ENCODE results near the gene DDO. TPM values are rescaled to one million over a fixed set of nuclear protein-coding genes. Genes with fewer than 3 reads are reported as not detected.

The DDO gene
- total RNA-seq, 2 experiments from 2014 or later = not detected

DNA sequence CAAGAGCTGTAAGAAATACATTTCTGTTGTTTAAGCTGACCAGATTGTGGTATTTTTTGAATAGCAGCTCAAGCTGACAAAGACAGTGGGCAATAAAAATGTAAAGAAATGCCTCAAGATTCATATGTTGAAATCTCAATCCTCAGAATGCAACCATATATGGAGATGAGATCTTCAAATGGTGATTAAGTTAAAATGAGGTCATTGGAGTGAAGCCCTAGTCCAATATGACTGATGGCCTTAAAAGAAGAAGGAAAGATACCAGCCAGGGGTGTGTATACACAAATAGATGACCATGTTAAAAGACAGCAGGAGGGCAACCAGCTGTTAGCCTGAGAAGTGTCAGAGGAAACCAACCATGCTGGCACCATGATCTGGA lies 7.1 kb upstream of the DDO start:
- no peak overlapping the region for H3K4me3 Mint-ChIP-seq
- ChIA-PET POLR2A (no interaction called here), CTCF (no interaction called here)
- Histone ChIP-seq H3K4me1 (ENCODE audit: insufficient read depth, low read length) (no peaks in the 10 kb centered on the region), H3K9me3 (ENCODE audit: control insufficient read depth in 1 of 2, insufficient read depth in 1 of 2, low read length in 2 of 2) (peaks cover 0 to 4% of the 10 kb centered on the region in 2 experiments), H3K36me3 (ENCODE audit: insufficient read depth, low read length) (no peaks in the 10 kb centered on the region), H3K4me3 (ENCODE audit: low read length) (no peak overlapping the region), H3K27me3 (ENCODE audit: control insufficient read depth in 1 of 2, insufficient read depth in 2 of 2, low read length in 2 of 2) (peaks cover 0 to 6% of the 10 kb centered on the region in 2 experiments), H3K27ac (ENCODE audit: low read depth in 1 of 2, low read length in 2 of 2) (no peak overlapping the region)
- H3K27ac Mint-ChIP-seq = no peak overlapping the region
- no peaks in the 10 kb centered on the region for H3K36me3 Mint-ChIP-seq (ENCODE audit: low read depth)
- ATAC-seq (ENCODE audit: poor library complexity) (no peak), DNase-seq (no peak)
- H3K9me3 Mint-ChIP-seq = peaks cover 5% of the 10 kb centered on the region
- H3K27me3 Mint-ChIP-seq = peaks cover 55% of the 10 kb centered on the region
- intact Hi-C loops (cut with DNase I, micrococcal nuclease) = no loop called here
- no peaks in the 10 kb centered on the region for H3K4me1 Mint-ChIP-seq (ENCODE audit: low read depth)
- TF ChIP-seq, protein P1, sequence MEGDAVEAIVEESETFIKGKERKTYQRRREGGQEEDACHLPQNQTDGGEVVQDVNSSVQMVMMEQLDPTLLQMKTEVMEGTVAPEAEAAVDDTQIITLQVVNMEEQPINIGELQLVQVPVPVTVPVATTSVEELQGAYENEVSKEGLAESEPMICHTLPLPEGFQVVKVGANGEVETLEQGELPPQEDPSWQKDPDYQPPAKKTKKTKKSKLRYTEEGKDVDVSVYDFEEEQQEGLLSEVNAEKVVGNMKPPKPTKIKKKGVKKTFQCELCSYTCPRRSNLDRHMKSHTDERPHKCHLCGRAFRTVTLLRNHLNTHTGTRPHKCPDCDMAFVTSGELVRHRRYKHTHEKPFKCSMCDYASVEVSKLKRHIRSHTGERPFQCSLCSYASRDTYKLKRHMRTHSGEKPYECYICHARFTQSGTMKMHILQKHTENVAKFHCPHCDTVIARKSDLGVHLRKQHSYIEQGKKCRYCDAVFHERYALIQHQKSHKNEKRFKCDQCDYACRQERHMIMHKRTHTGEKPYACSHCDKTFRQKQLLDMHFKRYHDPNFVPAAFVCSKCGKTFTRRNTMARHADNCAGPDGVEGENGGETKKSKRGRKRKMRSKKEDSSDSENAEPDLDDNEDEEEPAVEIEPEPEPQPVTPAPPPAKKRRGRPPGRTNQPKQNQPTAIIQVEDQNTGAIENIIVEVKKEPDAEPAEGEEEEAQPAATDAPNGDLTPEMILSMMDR (IDR thresholded peaks at IDR 0.05) = no peak

DNA sequence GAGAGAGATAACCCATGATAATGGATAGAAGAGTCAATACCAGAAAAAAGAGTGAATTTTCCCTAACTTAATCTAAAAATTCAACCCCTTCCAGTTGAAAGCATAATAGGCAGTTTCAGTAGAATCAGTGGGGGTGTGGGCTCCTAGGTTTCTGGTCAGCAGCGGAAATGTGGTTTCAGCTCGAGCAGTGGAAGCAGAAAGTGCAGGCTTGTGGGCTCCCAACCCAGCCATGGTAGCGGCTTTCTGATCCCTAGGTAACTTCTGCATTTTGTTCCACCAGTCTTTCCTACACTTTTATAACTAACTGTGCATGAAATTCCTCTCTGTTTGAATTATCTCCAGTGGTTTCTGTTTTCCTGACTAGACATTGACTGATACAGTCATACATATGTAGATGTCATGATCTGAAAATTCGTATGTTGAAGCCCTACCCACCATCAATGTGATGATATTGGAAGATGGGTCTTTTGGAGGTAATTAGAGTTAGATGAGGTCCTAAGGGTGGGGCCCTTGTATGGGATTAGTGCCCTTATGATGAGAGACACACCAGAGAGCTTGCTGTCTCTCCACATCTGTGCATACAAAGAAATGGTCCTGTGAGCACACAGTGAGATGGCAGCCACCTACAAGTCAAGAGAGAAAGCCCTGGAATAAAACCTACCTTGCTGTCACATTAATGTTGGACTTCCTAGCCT lies 6.5 kb upstream of the DDO start:
- intact Hi-C loops (cut with DNase I, micrococcal nuclease) = no loop called here
- Mint-ChIP-seq H3K27ac (no peak overlapping the region), H3K4me1 (ENCODE audit: low read depth) (no peaks in the 10 kb centered on the region), H3K9me3 (peaks cover 5% of the 10 kb centered on the region), H3K4me3 (no peak overlapping the region), H3K36me3 (ENCODE audit: low read depth) (no peaks in the 10 kb centered on the region), H3K27me3 (peaks cover 55% of the 10 kb centered on the region)
- peaks cover 0 to 6% of the 10 kb centered on the region in 2 experiments for H3K27me3 ChIP-seq (ENCODE audit: control insufficient read depth in 1 of 2, insufficient read depth in 2 of 2, low read length in 2 of 2)
- H3K9me3 ChIP-seq (ENCODE audit: control insufficient read depth in 1 of 2, insufficient read depth in 1 of 2, low read length in 2 of 2) = peaks cover 0 to 4% of the 10 kb centered on the region in 2 experiments
- no peaks in the 10 kb centered on the region for H3K36me3 ChIP-seq (ENCODE audit: insufficient read depth, low read length)
- TF ChIP-seq, protein P1 (IDR thresholded peaks at IDR 0.05) = no peak
- no peak overlapping the region for H3K4me3 ChIP-seq (ENCODE audit: low read length)
- DNase-seq (peak in 1 of 14 experiments; percentile 2), ATAC-seq (ENCODE audit: poor library complexity) (no peak)
- H3K27ac ChIP-seq (ENCODE audit: low read depth in 1 of 2, low read length in 2 of 2) = no peak overlapping the region
- POLR2A ChIA-PET = no interaction called here
- no peaks in the 10 kb centered on the region for H3K4me1 ChIP-seq (ENCODE audit: insufficient read depth, low read length)
- CTCF ChIA-PET = no interaction called here

DNA sequence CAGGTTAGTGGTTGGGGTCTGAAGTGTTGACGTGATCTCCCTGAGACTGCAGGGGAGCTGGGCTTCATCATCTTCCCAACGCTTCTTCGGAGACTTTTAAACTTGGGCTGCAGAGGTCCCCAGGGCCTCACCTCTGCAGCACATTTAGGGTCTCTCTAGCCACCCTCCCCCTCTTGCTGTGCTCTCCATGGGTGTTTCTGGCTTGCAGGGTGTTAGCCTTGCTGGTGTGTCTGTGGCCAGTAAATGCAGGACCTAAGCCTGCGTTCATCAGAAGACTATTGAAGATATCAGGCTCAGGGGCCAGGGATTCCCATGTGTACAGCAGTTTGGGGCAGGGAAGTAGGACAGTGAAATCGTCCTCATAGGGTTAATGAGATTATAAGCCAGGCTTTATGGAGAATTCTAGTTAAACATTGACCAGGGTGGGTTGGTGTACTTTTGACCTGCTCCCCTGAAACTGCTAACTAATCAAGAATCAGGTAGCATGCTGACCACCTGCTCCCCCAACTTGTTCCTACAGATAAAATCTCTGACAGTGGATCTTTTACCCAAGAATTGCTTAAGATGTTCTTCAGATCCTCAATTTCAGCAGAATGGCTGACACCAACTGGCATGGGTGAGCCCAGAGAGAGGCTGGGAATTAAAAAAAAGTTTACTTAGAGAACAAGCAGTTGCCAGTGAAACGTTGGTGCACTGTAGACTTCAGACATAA lies 3.8 kb upstream of the DDO start:
- ATAC-seq (ENCODE audit: poor library complexity) (no peak), DNase-seq (no peak)
- no peaks in the 10 kb centered on the region for H3K36me3 Mint-ChIP-seq (ENCODE audit: low read depth)
- intact Hi-C loops (cut with DNase I, micrococcal nuclease) = no loop called here
- no peaks in the 10 kb centered on the region for H3K36me3 ChIP-seq (ENCODE audit: insufficient read depth, low read length)
- no peaks in the 10 kb centered on the region for H3K4me1 ChIP-seq (ENCODE audit: insufficient read depth, low read length)
- H3K27me3 Mint-ChIP-seq = peaks cover 54% of the 10 kb centered on the region
- H3K9me3 Mint-ChIP-seq = peaks cover 5% of the 10 kb centered on the region
- H3K4me3 ChIP-seq (ENCODE audit: low read length) = no peak overlapping the region
- no peak overlapping the region for H3K4me3 Mint-ChIP-seq
- TF ChIP-seq, protein P1 (IDR thresholded peaks at IDR 0.05) = no peak
- no peaks in the 10 kb centered on the region for H3K4me1 Mint-ChIP-seq (ENCODE audit: low read depth)
- no peak overlapping the region for H3K27ac Mint-ChIP-seq
- CTCF ChIA-PET = no interaction called here
- POLR2A ChIA-PET = no interaction called here
- no peak overlapping the region for H3K27ac ChIP-seq (ENCODE audit: low read depth in 1 of 2, low read length in 2 of 2)
- H3K9me3 ChIP-seq (ENCODE audit: control insufficient read depth in 1 of 2, insufficient read depth in 1 of 2, low read length in 2 of 2) = peaks cover 0 to 4% of the 10 kb centered on the region in 2 experiments
- H3K27me3 ChIP-seq (ENCODE audit: control insufficient read depth in 1 of 2, insufficient read depth in 2 of 2, low read length in 2 of 2) = peaks cover 0 to 6% of the 10 kb centered on the region in 2 experiments

All from CD4-positive, alpha-beta T cell (primary cell).